HS-27A (cell line): ENCODE results near the gene PLIN1.

Experiments used
- DNase-seq: peaks from one replicate; pipeline ENCODE4 v3.0.0-alpha.2; 2012; ENCODE audit warnings: low read depth, missing footprints

The PLIN1 gene

GRCh38 chr15:89652666-89653065 lies 26.5 kb downstream of the PLIN1 start:
- no peak for DNase-seq

DNA sequence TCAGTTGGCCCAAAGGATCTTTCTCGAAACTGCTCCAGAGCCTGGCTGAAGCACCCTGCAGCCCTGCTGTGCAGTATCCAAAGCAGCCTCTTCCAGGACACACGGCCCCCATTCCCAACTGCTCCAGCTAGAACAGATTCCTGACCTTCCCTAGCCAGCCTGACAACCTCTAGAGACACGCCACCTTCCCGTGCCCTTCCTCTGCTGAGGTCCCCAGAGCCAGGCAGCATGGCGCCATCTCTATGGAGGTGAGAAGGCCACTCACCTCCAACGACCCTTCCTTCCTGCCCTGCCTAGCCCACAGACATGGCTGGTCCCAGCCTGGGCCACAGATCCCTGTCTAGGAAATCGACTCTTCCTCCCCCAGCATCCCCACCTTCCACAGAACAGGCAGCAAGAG lies 27.0 kb downstream of the PLIN1 start:
- DNase-seq = no peak

DNA sequence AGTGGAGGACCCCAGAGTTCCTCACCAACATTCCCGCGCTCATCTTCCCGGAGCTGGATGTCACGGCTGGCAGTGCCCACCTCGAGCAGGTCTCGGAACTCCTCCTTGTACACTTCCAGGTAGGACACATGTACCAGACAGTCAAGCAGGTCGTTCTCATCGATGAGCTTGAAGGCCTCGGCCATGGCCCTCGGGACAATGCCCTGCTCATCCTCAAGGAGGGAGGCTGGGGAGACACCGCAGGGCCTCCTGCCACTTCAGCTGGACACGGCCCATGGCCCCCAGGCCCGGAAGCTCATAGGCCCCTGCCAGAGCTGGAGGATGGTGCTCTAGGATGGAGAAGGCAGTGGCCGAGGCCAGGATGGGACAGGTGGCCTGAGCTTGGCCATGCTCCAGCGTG lies 29.5 kb downstream of the PLIN1 start:
- DNase-seq = no peak

DNA sequence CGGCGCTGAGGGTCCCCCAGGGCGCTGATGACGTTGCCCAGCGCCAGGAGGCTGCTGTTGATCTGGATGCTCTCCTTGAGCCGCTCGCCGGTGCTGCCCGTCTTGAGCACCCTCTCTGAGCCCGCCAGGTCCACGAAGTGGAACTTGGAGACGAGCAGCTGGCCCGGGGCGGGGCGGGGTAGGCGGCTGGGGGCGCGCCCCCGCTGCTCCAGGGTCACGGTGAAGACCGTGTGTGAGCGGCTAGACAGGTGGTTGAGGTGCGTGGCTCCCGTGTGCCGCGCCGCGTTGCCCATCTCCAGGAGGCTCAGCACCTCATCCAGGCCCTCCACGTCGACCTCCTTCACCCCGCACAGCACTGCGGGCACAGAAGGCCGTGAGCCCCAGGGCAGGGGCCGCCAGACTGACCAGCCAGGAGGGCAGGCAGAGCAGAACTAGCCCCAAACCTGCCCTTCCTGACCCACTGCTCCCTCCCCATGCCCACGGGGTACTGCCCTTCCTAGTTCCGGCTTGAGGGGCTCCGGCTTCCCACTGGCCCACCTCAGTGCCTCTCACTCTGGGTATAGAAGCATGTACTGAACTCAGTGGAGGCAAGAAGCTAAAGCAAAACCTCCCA lies 30.0 kb downstream of the PLIN1 start:
- DNase-seq = no peak

GRCh38 chr15:89648106-89649012 lies 30.8 kb downstream of the PLIN1 start:
- DNase-seq = no peak

DNA sequence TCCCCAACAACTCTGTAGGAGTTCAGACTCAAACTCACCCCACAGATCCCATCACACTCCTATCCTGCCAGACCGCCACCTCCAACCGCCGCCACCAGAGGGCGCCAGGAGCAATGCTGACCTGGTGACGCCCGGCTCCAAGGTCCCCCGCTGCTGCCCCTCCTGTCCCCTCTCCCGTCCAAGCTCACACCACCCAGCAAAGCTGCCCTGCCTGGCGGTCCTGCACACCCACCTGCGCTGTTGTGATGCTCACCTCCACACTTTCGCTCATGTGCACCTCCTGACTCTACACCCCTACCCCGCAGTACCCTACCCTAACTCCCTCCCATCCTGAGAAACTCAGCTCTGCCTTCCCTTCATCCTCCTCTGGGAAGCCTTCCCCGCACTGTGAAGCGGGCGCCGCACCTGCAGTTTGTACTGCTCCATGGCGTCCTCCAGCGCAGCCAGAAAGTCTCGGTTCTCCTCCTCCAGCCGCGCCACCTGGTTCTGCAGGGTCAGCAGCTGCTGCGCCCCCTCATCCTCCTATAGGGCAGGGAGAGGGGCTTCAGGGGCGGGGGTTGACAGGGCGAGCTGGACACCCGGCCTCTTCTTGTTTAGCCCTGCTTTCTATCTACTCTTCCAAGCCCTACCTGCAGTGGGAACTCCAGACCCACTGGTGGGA lies 31.8 kb downstream of the PLIN1 start:
- no peak for DNase-seq

- no peak for DNase-seq
Measured at GRCh38 chr15:89646416-89647141, 32.6 kb downstream of the PLIN1 start.

DNA sequence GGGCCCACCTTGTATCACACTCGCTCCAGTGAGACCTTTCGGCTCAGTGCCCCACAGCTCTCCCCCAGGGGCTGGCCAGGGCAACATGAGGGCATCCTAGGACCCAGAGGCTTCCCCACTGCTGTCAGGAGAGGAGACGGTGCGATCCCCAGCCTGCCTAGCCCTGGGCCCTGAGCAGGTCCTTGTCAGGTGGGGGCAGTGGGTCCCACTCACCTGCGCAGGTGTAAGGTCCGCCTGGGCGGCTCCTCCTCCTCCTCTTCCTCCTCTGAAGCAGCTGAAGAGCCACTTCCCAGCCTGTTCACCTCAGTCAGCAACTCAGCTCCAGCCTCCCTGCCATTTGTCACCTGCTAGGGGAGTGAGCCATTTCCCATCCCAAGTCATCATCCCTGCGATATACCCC lies 33.5 kb downstream of the PLIN1 start:
- no peak for DNase-seq

DNA sequence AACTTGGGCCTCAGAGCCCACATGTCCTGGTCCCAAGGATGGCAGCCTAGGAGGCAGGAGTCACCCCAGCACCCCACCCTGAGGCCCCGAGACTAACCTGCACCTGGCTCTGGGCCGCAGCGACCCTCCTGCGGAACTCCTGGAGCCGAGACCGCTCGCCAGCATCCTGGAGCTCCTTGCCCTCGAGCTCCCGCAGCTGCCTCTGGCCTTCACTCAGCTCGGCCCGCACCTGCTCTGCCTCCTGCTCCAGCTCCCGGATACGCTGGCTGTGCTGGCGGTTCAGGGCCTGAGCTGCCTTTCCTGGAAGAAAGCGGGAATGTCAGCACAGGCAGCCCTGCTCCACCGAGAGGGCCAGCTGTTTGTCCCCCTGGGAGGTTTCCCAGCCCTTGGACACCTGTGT lies 37.1 kb downstream of the PLIN1 start:
- no peak for DNase-seq

- DNase-seq = no peak
Measured at GRCh38 chr15:89641053-89641452, 38.1 kb downstream of the PLIN1 start.

DNA sequence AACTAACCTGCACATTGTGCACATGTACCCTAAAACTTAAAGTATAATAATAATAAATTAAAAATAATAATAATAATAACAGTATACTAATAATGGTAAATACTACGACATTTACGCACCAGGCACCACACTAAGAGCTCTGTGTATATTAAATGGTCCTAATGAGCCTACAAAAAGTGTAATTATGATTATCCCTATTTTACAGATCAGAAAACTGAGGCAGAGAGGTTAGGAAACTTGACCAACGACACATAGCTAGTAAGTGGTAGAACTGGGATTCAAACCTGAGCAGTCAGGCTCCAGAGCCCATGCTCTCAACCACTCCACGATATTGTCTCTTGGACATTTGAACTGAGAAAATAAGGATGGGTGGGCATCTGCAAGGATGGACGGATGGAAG lies 38.9 kb downstream of the PLIN1 start:
- no peak for DNase-seq

GRCh38 chr15:89633585-89633984 lies 45.6 kb downstream of the PLIN1 start:
- DNase-seq = no peak

GRCh38 chr15:89632563-89633430 lies 46.4 kb downstream of the PLIN1 start:
- DNase-seq = no peak

DNA sequence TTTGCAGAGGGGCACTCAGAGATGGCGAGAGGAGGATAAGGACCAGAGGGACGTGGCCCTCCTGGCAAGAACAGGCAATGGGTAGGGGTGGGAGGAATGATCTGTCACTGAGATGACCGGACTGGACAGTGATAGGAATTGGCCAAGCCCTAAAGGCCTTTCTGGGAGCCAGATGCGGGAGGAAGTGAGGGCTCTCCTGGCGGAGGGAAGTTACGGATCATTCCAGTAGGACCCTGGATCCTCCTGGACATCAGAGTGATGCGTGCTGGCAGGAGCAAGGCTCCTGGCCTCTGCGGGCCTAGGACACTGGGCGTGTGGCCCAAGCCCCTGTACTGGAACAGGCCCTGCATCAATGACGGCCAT lies 47.3 kb downstream of the PLIN1 start:
- no peak for DNase-seq

DNA sequence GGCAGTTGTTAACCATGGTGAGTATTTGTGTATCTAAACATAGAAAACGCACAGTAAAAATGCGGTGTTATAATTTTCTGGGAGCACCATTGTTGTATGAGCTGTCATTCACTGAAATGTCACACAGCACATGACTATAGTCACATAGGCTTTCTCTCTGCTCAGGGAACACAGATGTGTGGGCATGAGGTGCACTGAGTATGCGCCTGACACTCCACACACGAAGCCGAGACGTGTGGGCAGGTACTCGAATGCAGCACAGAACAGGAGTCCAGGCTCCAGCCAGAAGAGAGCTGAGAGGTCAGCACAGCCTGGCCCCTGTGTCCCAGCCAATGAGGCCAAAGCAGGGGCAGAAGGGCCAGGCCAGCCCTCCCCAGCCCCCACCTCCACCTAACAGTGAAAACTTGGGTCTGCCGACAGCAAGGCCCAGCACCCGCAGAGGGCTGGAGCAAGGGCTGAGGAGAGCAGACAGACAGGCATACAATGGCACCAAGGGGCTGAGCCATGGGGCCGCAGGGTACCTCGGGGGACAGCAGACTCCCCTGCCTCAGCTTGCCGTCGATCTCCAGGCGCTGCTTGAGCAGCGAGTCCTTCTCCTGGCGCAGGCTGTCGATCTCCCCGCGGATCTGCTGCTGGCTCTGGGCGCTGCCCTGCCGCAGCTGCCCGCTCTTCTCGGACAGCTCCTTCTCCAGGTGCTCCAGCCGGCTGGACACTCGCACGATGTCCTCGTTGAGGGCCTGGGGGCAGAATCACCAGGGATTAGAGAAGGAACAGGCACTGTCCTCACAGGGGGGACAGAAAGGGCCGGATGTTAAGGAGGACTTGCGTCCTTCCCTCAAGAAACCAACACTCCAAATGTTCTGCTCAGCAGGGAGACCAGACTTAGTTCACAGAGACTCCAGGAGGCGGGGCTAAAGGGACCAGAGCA lies 47.9 kb downstream of the PLIN1 start:
- no peak for DNase-seq

DNA sequence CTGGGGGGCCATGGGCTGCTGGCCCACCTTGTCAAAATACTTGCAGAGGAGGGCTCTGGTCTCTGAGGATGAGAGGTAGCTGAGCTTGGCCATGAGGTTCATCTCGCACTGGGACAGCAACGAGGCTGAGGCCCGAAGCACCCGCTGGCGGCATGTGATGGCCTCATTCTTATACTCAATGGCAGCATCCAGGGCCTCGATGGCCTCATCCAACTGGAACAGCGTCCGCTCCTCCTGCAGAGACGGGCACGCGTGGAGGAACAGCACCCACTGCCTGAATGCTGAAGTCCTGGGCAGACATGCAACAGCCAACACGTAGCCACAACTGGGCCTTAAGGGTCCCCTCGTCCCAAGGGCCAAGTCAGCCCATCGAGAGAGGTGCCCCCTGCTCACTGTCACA lies 48.9 kb downstream of the PLIN1 start:
- DNase-seq = no peak

- DNase-seq = no peak
Measured at GRCh38 chr15:89629829-89630228, 49.3 kb downstream of the PLIN1 start.

DNA sequence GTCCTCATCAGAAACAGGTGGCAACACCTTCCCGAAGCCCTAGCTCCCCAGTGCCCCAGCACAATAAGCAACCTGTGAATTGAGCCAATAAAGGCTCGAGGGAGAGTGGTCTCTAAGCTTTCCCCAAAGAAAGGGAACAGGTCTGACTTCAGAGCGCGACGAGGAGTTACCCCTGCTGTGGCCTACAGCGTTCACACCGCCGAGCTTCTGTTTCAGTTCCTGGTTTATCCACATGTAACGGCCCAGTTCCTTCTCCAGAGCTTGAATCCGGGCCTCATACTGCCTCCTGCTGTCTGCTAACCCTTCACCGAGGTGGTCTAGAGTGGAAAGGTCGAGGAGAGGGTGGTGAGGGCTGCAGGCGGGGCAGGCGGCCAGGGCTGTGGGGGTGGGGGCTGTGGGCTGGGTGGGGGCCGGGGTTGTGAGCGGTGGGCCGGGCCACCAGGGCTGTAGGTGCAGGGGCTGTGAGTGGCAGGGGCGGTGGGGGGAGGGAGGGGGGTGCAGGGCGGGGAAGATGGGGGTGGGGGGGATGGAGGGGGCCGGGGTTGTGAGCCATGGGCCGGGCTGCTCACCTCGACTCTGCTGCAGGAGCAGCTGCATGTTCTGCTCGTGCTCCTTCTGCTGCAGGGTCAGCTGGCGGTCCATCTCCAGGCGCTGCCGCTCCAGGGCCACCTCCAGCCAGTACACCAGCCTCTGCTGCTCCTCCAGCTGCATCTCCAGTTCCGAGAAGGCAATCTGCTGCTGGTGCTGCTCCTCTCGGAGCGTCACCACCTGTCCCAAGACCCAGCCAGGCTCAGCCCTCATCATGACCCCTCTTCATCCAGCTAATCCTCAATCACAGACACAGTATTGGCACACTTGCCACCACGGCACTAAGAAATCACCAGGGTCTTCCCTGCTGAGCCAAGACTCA lies 50.1 kb downstream of the PLIN1 start:
- DNase-seq = no peak

DNA sequence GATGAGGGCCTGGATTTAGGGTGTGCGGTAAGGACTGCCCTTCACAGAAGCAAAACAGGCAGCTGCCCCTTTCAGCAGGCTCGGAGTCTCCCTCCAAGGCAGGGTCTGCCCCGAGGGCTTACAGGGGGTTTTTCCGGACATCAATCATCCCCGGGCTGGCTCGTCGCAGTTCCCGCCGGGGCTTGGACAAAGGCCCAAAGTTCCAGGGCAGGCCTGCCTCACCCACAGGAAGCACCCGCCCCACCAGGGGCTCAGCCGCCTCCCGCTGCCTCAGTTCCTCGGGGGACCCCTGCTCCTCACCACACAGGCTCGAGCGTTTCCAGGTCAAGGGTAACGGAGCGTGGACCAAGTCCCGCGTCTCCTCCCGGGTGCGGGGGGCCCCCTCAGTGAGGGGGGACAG lies 50.9 kb downstream of the PLIN1 start:
- DNase-seq = no peak
